OCI-LY3 (cell line): ENCODE results near the gene ZFYVE28.

Source experiments
- CTCF ChIP-seq: fragments of 200-600, 300-600 bp; sonication (generic); IDR thresholded peaks from 2 replicates; pipeline ENCODE4 v1.5.1; 2014; ENCODE audit warnings: antibody characterized with exemption, low read length, low read depth
- EZH2phosphoT487 ChIP-seq: fragments of 200-600 bp; shearing (Covaris generic); IDR thresholded peaks from 2 replicates; pipeline ENCODE4 v1.6.1; 2018; ENCODE audit warnings: antibody characterized with exemption, mixed run types, low read depth

GRCh38 chr4:2353222-2354107 is 65.0 kb downstream of the ZFYVE28 start:
- TF ChIP-seq CTCF (no peak), EZH2phosphoT487 (no peak)
